ENCODE data around the gene THBS2. TPM values are rescaled to one million over a fixed set of nuclear protein-coding genes. Genes with fewer than 3 reads are reported as not detected.

THBS2 gene
- polyA plus RNA-seq, 1 experiment, result 857 TPM

- Histone ChIP-seq H3K4me3 (ENCODE audit: low read depth, low read length) (no peak overlapping the region), H3K27me3 (ENCODE audit: control insufficient read depth, insufficient read depth, low read length) (no peaks in the 10 kb centered on the region; the same call in 1 of the 2 replicates), H3K36me3 (ENCODE audit: control insufficient read depth, insufficient read depth, low read length) (no peaks in the 10 kb centered on the region)
- CTCF ChIA-PET, result no interaction called here
- no peak for DNase-seq (ENCODE audit: low read depth)
- POLR2A ChIA-PET, result no interaction called here
- no peak for TF ChIP-seq CTCF (IDR thresholded peaks at IDR 0.05; ENCODE audit: insufficient read depth, low read depth, low read length)
Observed at GRCh38 chr6:169286961-169287360, 33.3 kb upstream of the THBS2 start.

DNA sequence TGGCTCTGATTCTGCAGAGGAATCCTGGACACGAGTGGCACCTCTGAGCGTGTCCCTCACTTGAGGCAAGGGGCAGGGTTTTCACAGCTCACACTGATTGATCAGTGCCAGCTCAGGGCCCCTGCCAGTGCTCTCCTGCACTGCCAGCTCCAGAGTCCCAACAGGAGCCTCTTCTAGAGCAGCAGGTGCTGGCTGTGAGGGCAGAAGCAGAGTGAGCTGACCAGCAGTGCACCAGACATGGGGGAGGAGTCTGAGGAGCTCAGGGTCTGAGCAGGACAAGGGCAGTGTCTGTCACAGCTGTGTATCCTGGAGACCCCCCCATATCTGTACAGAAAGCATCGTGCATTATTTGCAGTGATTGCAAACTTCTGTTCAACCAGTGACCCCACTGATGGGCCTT lies 31.5 kb upstream of the THBS2 start:
- no peak for DNase-seq (ENCODE audit: low read depth)

GRCh38 chr6:169283924-169284323 lies 30.3 kb upstream of the THBS2 start:
- Histone ChIP-seq H3K4me3 (ENCODE audit: low read depth, low read length) (no peak overlapping the region), H3K27me3 (ENCODE audit: control insufficient read depth, insufficient read depth, low read length) (no peaks in the 10 kb centered on the region; the same call in 1 of the 2 replicates), H3K36me3 (ENCODE audit: control insufficient read depth, insufficient read depth, low read length) (no peaks in the 10 kb centered on the region)
- TF ChIP-seq CTCF (IDR thresholded peaks at IDR 0.05; ENCODE audit: insufficient read depth, low read depth, low read length), result no peak
- no peak for DNase-seq (ENCODE audit: low read depth)
- ChIA-PET CTCF (interaction anchor here (1.2 kb wide), 1 partner anchor 34 kb away, joined by 3 read pairs; no protein-coding TSS in a partner anchor), POLR2A (interaction anchor here (0.7 kb wide), 1 partner anchor 18 kb away, joined by 4 read pairs; no protein-coding TSS in a partner anchor)

More for the DNA sequence above, 31.5 kb upstream of the THBS2 start:
- Histone ChIP-seq H3K4me3 (ENCODE audit: low read depth, low read length) (no peak overlapping the region), H3K27me3 (ENCODE audit: control insufficient read depth, insufficient read depth, low read length) (no peaks in the 10 kb centered on the region; the same call in 1 of the 2 replicates), H3K36me3 (ENCODE audit: control insufficient read depth, insufficient read depth, low read length) (no peaks in the 10 kb centered on the region)
- ChIA-PET POLR2A (interaction anchor here (0.6 kb wide), 1 partner anchor 155 kb away, joined by 5 read pairs; no protein-coding TSS in a partner anchor), CTCF (interaction anchor here (0.6 to 1.2 kb wide), 2 partner anchors 32 to 110 kb away, joined by 3 read pairs; no protein-coding TSS in a partner anchor)
- no peak for TF ChIP-seq CTCF (IDR thresholded peaks at IDR 0.05; ENCODE audit: insufficient read depth, low read depth, low read length)

- Histone ChIP-seq H3K27me3 (ENCODE audit: control insufficient read depth, insufficient read depth, low read length) (no peaks in the 10 kb centered on the region; the same call in 1 of the 2 replicates), H3K4me3 (ENCODE audit: low read depth, low read length) (no peak overlapping the region), H3K36me3 (ENCODE audit: control insufficient read depth, insufficient read depth, low read length) (no peaks in the 10 kb centered on the region)
- ChIA-PET CTCF (no interaction called here), POLR2A (no interaction called here)
- TF ChIP-seq CTCF (IDR thresholded peaks at IDR 0.05; ENCODE audit: insufficient read depth, low read depth, low read length), result no peak
- no peak for DNase-seq (ENCODE audit: low read depth)
Observed at GRCh38 chr6:169282043-169282442, 28.4 kb upstream of the THBS2 start.

DNA sequence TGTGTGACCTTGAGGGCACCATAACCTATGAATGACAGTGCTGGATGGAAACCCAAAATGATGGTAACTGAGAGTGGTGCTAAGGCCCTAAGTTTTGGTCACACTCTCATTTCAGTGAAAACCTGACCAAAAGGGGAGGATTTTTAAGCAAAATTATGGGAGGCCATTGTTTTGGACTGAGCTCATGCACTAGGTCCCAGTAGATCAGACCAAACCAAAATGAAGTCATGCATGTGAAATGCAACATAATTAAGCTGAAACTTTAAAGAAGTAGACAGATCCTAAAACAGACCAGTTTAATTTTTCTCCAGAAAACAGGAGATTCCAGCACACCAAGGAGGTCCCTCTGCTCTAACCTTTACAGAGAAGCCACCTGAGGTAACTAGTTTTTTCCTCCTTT lies 24.0 kb upstream of the THBS2 start:
- H3K36me3 ChIP-seq (ENCODE audit: control insufficient read depth, insufficient read depth, low read length), result no peaks in the 10 kb centered on the region
- no peak overlapping the region for H3K4me3 ChIP-seq (ENCODE audit: low read depth, low read length)
- no peak for TF ChIP-seq CTCF (IDR thresholded peaks at IDR 0.05; ENCODE audit: insufficient read depth, low read depth, low read length)
- H3K27me3 ChIP-seq (ENCODE audit: control insufficient read depth, insufficient read depth, low read length), result no peaks in the 10 kb centered on the region
- no peak for DNase-seq (ENCODE audit: low read depth)
- POLR2A ChIA-PET, result interaction anchor here (0.8 kb wide), 1 partner anchor 8 kb away, joined by 4 read pairs; no protein-coding TSS in a partner anchor
- CTCF ChIA-PET, result interaction anchor here (1.1 kb wide), 1 partner anchor 10 kb away, joined by 3 read pairs; no protein-coding TSS in a partner anchor
